D721Med (cell line): ENCODE data around the gene ACTL6A.

Experiments used
- DNase-seq: peaks from one replicate; pipeline ENCODE4 v3.0.0; 2011; ENCODE audit warnings: low spot score; ENCODE audit not compliant: insufficient read length
- FAIRE-seq: peaks from 2 replicates; lab custom pipeline; 2011; peaks lifted over from hg19 to GRCh38; lab: Jason Lieb, UNC
- TF ChIP-seq, protein P1 (sequence below): IDR thresholded peaks from 2 replicates; pipeline ENCODE4 v1.5.1; 2012; ENCODE audit warnings: mild to moderate bottlenecking, control low read depth; ENCODE audit not compliant: insufficient read depth; ENCODE audit errors: missing control alignments

The ACTL6A gene

DNA sequence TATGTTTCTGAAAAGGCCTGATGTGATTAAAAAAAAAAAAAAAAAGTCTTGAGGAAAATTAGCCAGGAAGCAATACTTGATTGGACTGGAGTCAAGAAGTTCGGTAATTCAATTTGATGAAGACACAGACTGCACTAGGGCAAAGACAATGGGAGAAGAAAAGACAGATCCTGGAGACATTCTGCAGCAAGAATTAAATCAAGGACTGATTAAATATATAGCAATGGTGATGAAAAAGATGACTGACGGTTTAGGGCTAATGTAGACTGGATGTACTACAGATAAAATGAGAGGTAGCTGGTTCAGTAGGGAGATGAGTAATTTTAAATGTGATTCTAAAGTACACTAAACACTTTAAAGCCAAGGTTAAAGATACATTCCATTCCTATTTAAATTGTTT lies 27.9 kb downstream of the ACTL6A start:
- FAIRE-seq (no peak), DNase-seq (no peak)
- TF ChIP-seq, protein P1, sequence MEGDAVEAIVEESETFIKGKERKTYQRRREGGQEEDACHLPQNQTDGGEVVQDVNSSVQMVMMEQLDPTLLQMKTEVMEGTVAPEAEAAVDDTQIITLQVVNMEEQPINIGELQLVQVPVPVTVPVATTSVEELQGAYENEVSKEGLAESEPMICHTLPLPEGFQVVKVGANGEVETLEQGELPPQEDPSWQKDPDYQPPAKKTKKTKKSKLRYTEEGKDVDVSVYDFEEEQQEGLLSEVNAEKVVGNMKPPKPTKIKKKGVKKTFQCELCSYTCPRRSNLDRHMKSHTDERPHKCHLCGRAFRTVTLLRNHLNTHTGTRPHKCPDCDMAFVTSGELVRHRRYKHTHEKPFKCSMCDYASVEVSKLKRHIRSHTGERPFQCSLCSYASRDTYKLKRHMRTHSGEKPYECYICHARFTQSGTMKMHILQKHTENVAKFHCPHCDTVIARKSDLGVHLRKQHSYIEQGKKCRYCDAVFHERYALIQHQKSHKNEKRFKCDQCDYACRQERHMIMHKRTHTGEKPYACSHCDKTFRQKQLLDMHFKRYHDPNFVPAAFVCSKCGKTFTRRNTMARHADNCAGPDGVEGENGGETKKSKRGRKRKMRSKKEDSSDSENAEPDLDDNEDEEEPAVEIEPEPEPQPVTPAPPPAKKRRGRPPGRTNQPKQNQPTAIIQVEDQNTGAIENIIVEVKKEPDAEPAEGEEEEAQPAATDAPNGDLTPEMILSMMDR = no peak

DNA sequence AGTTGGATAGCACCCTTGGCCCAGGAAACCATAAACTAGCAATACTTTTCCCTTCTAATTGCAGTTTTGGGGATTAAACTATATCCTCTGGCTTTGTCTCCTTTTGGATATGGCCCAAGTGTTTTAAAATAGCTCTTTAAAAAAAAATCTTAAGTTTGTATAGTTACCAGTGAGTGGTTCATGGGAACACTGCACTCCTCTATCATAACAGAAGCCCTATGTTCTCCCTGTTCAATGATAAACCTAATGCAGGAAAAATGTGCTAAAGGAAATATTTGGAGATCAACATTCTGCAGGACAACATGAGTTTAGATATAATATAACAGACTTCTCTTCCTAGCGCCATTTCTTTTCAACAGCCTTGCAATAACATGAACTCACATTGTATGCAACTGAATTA lies 28.6 kb downstream of the ACTL6A start:
- FAIRE-seq = no peak

DNA sequence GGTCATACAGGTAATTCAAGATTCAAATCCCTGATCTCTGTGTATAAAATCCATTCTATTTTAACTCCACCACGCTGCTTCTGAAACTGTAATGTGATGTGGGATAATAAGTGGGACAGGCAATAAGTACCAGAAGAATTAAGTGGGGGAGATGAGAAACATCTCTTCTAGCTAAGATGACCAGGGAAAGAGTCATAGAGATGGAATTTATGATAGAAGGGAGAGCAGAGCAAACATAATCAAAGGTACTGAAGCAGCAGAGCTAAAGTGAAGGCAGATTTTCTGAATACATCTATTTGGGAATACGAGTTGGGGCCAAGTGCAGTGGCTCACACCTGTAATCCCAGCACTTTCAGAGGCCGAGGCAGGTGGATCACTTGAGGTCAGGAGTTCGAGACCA lies 36.8 kb downstream of the ACTL6A start:
- TF ChIP-seq, protein P1 = no peak
- FAIRE-seq = no peak
- DNase-seq = no peak

More for the DNA sequence above, 28.6 kb downstream of the ACTL6A start:
- TF ChIP-seq, protein P1 = no peak
- DNase-seq = no peak

DNA sequence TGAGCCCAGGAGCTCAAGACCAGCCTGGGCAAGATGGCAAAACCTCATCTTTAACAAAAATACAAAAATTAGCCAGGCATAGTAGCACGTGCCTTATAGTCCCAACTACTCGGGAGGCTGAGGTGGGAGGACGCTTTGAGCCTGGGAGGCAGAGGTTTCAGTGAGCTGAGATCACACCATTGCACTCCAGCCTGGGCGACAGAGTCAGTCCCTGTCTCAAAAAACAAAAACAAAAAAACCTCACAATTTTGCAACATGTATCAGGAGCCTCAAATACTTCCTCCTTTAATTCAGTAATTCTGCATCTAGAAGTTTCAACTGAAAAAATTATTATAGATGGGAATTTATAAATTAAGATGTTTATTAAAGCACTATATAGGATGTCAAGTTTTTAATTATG lies 40.6 kb downstream of the ACTL6A start:
- no peak for DNase-seq
- FAIRE-seq = no peak
- TF ChIP-seq, protein P1 = no peak

DNA sequence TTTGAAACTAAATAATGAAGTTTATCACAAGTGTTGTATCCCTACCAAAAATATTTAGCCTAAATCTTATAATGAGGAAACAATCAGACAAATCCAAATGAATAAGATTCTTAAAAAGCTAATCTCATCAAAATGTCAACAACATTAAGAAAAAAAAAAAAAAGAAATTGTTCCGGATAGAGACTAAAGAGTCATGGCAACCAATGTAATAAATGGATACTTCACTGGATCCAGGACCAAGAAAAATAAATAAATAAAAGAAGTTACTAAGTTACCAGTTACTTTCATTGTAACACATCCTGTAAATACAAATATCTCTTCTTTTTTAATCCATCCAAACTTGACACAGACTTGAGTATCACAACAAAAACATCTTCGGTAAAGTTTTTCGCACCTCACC lies 41.1 kb downstream of the ACTL6A start:
- FAIRE-seq = no peak
- TF ChIP-seq, protein P1 = no peak
- DNase-seq = no peak

DNA sequence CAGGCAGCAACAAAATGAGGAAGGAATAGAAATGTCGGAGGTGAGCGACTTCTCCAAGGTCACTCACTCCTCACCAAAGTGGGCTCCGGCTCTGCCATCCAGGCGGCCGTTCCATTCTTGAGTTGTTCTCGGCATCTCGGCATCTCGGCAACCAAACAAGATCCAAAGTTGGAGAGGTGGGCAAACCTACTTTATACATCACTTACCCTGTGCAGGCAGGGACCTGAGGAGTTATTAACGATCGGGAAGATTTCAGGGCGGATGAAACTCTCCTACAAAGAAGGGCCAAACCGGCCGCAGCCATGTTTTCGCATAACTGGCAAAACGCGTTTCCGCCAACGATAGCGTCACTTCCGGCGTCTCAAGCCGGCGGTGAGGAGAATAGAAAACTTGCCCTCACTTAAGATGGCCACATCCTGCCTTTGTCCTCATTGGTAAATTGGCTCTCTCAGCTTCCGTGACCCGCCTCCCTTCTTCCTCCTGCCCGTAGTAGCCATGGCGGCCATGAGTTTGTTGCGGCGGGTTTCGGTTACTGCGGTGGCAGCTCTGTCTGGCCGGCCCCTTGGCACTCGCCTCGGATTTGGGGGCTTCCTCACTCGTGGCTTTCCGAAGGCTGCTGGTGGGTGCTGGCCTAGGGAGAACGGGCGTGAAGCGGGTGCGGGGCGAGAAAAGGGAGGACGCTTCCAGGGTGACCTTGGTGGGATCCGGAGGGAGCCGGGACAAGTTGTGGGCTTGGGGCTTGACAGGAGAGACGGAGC lies 41.8 kb downstream of the ACTL6A start, which contains the start of the genes MRPL47 and NDUFB5:
Gene MRPL47 (minus strand): TSS at position 318 of the 758 bp plus-strand sequence. CDS start 14 bp downstream, at position 304.
Gene NDUFB5 (plus strand): TSS at position 474 of the 758 bp plus-strand sequence. CDS start 22 bp downstream, at position 496.
- FAIRE-seq (peak; percentile 32), DNase-seq (peak; percentile 58)
- TF ChIP-seq, protein P1 = no peak

DNA sequence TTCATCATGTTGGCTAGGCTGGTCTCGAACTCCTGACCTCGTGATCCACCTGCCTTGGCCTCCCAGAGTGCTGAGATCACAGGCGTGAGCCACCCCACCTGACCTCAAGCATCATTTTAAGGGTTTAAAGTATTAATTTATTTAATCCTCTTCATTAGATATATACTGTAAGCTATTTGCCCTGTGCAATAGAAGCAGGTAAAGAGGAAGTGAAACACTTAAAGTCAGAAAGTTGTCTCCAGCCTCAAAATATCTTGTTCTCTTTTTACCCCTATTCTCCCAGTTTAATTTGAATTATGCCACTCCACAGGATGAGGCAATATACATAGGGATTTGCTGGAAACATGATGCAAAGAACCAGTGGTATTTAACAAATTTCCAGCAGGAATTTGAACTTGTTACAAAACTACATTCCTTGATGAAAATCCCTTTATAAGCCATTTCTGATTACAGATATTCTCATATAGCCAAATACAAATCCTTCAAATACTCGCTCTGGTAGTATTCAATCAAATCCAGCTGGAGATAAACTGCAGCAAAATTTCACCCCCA lies 43.9 kb downstream of the ACTL6A start:
- DNase-seq (no peak), FAIRE-seq (no peak)
- TF ChIP-seq, protein P1 = no peak
